ENCODE data around the gene RS1.

Gene RS1

DNA sequence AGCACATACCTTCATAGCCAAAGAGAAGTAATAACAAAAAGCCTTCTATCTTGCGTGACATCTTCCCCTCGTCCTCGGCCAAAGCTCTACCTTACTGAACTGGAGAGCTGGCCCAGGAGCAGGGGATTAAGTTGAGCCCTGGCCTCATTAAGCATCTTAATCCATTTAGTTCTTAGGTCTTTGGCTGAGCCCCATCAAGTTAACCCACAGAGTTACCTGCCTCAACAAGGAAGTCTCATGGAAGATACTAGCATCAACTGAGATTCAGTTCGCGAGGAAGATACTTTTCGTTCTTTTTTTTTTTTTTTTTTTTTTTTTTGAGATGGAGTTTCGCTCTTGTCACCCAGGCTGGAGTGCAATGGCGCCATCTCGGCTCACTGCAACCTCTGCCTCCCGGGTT lies at the start of gene RS1:
RS1 (minus strand) TSS at position 101 of the 400 bp plus-strand sequence; CDS start at position 61, 40 bp downstream.
- no peak for DNase-seq

DNA sequence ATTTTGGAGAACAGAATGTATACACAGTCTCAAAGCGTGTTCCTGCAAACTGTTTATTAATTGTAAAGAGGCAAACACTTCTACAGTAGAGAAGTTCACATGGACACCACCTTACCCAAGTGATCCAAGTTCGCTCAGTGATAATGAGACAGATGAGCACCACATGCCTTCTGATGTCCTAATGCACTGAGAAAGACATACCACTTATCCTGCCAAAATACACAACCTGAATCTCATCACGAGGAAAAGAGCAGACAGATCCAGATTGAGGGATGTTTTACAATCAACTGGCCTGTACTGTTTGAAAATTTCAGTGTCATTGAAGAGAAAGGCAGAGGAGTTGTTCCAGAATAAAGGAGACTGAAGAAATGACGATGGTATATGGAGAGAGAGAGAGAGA lies 47.9 kb upstream of the RS1 start:
- DNase-seq = no peak

DNA sequence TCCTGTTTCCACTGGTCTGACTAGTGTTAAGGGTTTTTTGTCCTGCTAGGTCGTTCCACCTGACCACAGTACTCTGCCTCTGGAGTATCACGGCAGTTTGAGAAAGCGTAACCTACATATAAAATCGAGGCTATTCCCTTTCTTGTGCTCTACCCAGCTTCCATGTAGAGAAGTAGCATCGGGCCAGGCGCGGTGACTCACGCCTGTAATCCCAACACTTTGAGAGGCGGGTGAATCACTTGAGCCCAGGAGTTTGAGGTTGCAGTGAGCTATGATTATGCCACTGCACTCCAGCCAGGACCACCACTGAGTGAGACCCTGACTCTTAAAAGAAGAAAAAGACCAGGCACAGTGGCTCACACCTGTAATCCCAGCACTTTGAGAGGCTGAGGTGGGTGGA lies 43.0 kb upstream of the RS1 start:
- no peak for DNase-seq

DNA sequence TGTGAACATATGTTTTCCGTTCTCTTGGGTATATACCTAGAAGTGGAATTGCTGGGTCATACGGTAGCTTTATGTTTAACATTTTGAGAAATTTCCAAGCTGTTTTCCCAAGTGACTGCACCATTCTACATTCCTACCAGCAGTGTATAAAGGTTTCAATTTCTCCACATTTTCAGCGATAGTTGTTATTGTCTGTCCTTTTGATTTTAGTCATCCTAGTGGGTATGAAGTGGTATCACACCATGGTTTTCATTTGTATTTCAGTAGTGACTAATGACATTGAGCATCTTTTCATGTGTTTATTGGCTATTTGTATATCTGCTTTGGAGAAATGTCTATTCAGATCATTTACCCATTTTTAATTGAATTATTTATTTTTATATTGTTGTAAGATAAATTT lies 37.9 kb upstream of the RS1 start:
- no peak for DNase-seq

DNA sequence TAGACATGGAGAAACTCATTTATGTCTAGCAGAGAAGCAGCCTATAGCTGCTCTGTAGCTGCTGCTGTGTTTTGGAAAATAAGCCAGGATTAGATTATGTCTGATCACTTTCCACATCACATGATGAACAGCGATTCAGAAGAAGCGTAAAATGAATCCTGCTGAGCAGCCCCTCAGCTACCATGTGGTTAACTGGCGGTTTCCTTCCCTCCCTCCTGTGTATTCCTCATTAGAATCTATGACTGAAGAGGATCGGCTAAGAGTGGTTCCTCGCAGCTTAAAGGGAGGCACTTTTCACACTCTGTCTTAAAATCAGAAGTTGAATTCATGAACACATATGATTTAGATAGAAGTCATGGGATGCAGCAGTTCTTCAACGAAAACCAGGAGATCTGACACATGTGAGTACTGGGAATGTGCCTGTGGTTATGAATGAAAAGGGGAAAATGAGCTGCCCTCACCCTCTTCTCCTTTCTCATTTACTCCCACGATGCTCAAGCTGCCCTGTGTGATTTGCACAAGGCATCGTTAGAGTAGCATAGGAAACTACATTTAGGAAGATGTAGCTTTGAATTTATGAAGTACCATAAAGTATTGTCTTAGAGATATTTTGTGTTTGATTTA lies 35.6 kb upstream of the RS1 start, which contains the start of gene PPEF1:
PPEF1 (plus strand) TSS at position 220 of the 624 bp plus-strand sequence; CDS start at position 356, 136 bp downstream.
- no peak for DNase-seq

DNA sequence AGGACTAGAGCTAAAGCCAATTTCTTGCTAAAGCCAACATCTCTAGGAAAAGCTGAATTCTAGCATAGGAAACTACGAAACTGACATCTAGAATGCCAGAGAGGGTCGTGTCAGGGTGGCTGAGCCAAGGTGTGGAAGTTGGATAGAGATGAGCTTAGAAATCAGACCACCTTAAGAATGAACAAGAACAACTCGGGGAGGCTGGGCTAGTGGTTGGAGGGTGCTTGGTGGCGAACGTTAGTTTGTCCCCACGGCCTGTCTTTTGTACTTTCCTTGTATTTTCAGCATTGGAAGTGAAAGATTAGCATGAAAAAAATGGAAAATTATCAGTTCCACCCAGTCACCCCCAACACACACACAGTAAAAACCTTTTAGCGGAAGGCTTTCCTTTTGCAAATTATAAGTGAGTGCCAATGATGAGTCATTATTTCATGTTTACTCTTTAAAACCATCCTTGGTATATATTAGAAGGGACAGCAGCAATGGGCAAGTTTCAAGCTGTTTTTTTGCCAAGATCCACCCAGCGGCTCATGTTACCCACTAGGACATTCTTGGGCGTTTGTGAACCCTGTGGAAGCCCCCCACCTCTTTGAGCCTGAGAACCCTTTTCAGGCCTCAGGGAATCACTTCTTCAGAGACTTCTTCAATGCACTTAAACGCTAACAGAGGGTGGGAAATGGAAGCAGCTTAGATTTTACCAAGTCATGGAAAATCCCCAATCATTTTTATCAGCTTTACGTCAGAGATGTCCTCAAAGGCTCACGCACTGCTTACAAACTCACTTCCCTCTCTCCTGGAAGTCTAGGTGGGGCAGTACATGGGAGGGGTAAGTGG lies 30.7 kb upstream of the RS1 start:
- no peak for DNase-seq

DNA sequence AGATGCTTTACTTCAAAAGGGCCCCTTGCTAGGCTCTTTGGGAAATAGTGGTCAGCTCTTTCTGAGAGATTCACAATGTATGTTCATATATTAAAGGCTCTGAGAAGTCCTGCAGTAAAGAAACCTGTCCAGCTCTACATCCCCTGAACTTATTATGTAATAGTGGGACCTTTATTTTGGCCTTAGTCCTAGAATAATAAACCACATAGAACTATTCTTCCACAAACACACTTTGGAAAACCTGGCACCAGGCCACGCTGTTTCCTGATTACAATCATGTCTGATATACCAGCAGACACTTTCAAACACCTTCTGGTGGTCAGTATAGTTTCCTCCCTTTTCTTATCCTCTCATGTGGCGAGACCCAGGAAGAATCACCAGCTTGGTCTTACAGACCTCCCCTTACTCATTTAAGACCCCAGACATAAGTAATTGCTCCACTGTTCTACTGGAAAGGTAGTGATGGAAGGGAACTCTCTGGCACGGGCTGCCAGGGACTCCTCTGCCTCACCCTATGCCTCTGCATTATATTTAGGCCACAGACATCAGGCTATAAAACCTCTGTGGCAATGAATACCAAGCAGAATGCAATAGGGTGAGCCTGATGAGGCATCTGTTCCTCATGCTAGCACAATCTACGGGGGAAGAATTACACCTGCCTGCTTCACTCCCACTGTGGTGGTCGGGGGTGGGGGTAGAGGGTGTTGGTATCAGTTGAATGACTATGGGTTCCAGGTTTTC lies 29.9 kb upstream of the RS1 start:
- no peak for DNase-seq

DNA sequence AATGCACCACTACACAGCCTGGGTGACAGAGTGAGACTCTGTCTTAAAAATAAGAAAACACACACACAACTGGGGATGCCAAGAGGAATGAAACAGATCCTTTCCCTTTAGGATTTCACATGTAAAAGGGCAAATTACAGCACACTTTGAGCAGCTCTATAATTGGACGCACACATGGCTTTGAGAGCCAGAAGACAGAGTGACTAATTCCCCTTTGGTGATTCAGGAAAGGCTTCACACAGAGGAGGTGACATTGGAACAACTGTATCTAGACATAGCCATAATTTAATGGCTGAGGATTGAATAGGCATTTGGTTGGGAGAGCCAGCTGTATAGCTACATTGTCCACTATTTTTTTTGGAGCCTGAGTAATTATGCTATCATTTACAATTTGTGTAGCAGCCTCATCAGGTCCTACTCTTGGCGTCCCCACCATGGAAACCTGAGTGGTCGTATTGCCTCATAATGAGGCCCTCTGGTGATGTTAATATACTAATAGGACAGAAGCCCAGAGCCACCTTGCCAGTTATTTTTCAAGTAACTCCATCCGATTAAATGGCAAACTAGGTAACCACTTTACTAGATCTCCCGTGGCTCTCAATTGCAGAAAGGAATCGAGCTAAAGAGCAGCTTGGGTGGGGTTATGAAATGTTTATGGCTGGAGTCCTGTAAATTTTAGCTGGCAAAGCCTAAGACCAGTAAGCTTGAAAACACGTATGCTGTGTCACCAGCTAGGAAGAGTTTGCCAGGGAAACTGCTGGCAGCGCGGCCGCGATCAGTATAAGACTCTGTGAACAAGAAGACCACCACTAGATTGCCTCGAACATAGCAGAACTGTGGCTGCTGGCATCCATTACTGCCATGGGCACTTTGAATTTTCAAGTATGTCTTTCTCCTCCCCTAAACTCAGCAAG lies 27.1 kb upstream of the RS1 start:
- DNase-seq = no peak

DNA sequence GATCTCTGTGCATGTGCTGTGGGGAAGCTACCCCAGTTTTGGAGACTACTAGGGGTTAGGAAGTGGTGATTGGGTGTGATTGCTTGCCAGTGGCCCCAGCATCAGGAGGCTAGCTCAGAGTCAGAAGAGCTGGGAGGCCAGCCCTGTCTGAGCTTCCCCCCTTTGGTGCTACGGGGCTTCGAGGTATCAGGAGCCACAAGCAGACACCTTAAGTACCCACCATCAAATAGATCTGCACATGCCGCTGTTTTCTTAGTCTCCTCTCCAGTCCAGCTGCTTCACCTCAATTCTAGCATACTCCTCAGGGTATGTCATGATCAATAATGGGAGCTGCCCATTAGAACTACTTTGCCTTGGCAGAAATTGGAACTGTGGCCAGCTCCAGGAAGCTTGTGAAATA lies 24.7 kb upstream of the RS1 start:
- no peak for DNase-seq

DNA sequence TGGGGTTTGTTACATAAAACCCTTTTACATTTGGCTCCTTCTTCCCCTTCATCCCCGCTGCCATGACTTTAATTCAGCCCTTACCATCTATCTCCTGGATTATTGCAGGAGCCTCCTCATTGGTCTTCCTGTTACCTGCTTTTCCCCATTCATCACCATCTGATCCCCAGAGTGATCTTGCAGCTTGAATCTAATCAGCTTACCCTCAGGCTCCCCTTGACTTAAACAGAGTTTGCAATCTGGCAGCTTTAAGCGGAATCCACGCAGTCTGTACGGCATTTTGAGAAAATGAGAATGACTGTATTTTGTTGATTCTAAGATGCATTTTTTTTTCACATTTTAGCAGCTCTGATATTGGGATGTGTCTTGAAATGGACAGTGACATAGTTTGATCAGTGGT lies 20.6 kb upstream of the RS1 start:
- no peak for DNase-seq

DNA sequence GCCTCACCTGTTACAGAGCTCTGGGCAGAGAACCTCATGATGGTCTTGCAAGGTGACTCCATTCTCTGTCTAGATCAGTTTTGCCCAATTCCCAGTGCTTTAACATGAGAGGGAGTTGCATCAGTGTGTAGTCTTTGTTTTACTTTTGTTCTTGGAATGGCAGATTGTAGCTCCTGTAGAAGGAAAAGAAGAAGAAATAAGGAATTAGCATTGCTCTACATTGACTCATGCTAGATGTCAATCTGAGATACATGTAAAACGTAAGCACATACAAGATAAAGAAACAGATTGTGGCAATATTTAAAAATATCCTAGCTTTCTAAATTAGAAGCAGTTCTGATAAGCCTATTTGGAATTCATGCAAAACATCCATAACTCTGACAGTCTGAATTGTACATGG lies 19.5 kb upstream of the RS1 start:
- DNase-seq = no peak

DNA sequence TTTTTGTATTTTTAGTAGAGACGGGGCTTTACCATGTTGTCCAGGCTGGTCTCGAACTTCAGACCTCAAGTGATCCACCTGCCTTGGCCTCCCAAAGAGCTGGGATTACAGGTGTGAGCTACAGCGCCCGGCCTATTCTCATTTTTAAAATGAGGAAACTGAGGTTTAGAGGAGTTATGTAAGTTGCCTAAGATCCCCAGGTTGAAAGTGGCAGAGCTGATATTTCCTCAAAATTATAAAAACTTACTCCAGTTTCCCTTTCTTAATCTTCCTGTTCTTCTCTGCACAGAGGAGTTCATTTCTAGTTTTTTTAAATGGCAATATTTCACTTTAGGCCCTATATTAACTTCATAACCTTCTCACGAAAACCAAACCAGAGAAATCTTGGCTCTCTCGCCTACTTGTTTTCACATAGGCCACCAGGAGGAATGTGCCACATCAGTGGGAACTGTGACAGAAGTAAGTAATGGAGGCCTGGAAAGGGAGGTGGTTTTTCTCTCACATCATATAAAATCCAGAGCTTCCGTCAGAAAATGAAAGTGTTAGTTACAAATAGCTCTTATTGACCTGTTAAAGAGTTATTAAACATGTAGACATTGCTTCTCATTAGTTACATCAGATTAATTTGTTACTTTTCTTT lies 16.1 kb upstream of the RS1 start:
- DNase-seq = no peak

DNA sequence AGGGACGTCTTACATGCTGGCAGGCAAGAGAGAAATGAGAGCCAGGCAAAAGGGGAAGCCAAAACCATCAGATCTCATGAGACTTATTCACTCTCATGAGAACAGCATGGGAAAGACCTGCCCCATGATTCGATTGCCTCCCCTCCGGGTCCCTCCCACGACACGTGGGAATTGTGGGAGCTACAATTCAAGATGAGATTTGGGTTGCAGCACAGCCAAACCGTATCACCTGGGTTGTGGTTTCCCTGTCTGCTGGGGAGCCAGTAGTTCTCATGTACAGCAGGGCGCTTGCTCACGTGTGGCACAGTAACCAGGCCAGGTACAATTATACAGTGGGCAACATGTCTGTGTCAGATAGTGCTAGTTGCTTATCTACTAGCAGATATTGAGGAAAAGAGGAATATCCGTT lies 11.1 kb upstream of the RS1 start:
- DNase-seq = no peak

DNA sequence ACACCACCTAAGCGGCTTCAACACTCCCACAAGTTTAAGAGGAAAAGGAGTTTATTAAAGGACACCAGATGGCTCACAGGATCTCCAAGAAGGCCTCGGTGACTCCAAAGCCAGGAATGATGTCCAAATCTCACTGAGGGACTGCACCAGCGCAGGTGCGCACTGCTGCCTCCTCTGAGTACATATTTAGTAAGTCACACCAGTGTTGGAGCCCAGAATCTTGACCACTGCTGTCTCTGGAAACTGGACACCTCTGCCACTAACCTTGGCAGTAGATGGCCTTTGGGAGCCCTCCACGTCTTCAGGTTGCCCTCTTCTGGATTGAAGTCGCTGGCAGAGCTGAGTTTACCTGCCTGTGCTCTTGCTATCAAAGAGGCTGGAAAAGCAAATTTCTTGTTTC lies 10.1 kb upstream of the RS1 start:
- DNase-seq = no peak

DNA sequence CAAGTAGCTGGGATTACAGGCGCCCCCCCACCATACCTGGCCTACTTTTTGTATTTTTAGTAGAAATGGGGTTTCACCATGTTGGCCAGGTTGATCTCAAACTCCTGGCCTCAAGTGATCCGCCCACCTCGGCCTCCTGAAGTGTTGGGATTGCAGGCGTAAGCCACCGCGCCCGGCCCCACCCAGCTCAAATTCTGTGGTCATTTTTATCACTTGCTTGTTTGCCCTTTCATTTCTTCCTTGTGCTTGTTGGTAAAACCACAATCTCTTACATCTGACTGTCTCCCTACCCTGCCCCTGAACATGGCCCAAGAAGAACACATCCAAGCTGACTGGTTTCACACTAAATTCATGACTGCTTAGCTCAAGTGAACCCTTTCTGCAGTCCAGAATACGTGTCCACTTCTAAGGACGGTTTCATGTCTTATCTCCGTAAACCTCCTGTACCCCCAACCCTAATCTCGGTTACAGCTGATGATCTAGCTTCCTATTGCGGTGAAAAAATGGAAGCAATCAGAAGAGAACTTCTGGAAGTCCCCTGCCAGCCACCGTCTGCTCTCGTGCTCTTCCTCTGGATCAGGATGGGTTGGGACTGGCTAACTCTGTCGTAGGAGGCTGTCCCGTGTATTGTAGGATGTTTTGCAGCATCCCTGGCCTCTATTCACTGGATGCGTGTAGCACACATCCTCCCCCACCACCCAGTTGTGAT lies 5.4 kb upstream of the RS1 start:
- DNase-seq = no peak

DNA sequence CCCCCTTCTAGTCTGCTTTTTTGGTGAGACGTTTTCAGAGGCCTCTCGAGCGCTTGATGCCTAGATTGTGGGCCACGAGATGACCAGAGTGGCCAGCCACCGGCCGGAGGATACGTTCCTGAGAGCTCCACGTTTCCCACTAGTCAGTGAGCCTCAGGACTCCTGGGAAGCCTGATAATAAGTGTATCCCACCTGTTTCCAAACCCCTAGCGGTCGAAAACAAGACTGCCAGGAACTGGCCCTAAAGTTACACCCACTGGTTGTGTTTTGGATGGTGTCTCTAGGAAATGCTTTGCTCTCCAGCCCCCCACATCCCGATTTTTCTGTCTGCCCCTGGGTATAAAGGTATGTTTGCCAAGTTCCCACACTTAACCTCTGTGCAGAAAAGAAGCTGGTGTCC lies 4.6 kb upstream of the RS1 start:
- no peak for DNase-seq

DNA sequence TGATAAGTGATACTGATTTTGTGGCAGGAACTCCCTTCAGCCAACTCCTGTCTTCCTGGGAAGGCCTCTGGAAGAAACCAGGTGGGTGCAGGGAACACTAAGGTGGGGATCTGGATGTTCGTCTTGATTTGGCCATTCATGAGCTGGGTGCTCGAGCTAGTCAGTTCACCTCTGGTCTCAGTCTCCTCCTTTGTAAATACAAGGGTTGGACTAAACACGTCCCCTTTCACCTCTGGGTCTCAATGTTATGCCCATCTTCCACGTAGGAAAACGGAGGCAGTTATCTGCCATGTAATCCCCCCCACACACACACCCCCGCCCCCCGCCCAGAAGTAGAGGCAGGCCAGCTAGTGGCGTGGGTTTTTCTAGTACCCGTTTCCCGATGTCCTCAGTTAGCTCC lies 4.1 kb upstream of the RS1 start:
- no peak for DNase-seq

DNA sequence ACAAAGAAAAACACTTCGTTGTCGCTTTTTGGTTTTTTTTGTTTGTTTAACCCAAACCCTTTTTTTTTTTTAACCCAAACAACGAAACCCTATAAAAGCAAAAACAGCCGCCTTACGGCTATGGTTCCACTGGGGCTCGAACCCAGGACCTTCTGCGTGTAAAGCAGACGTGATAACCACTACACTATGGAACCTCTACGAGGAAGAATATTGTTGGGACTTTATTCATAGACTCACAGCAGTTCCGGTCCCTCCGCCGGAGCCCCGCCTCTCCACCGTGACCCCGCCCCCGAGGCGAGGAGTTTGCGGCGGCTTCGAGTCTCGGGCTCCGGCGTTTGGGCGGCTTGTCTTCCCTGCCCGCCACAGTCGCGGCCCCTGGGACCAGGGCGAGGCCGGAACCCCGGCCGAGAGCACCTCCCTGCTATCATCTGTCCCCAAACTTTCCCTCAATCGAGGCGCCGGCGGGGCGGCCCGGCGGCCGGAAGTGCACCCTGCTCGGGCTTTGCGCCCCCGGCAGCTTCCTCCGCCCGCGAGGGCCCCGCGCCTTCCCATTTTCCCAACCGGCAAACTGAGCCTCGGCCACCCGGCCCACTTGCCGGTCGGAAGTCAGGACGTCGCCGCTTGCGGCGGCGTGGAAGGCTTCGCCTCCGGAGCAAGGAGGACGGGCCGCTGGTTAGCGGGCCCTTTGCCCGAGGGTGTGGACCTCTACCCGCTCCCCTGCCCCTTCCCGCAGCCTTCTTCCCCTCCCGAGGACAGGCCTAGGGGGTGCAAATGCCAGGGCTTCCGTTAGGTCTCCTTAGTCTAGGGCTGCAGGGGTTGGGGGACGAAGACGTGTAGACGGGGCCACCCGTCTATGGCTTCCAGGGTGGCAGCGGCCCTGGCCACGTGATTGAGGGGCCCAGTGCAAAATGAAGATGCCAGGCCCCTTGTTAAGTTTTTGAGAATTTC lies 3.2 kb upstream of the RS1 start:
- peak; percentile 65 for DNase-seq

DNA sequence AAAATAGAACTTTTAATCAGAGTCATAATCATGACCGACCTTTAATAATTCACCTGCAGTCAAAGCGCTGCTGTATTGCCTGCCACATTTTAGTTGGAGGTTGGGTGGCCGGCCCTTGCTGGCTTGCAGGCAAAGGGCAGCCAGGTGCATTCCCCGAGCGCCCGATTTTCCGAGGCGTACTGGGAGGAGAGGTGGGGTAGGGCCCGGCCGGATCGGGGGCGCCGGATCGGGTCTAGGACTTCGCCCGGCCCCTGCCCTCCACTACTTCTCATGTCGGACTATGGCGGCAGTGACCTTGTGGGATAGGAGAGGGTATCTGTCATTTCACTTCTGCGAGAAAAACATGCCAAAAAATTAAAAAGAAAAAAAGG lies 2.5 kb upstream of the RS1 start:
- no peak for DNase-seq

DNA sequence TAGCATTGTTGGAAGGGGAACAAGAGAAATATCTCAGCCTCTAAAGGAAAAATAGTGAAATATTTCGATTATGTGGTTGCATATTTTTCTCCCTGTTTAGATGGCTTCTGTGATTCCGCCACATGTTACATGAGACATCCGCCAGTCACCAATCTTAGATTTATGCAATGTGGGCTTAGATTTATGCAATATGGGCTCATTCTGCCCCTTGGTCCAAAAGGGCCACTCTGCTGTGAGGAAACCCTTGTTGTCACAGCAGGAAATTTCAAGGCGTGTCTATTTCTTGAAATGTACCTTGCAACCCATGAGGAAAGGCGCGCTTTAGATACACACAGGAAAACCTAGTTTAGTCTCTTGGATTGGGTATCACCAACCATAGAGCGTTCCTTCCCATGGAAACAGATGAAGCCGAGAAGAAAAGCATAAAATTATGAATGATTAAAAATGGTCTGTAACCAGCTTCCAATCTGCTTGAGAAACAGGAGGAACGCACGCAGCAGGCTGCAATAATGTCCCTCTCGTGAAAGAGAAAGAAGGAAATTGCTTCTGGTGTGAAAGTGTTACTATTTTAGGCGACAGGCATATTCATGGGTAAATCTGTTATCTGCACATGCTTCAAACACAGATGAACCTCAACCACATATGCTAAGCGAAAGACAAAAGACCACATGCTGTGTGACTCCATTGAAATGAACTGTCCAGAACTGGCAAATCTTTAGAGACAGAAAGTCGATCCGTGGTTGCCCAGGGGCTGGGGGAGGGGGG lies 3.7 kb downstream of the RS1 start:
- no peak for DNase-seq
